Osteocyte (in vitro differentiated cells): ENCODE data around the gene HSD17B14. TPM values are rescaled to one million over a fixed set of nuclear protein-coding genes. Genes with fewer than 3 reads are reported as not detected.
A peak's percentile ranks its signal among the peaks of the same experiment; 100 is the strongest.

ENCODE experiments used
- DNase-seq: peaks from one replicate; pipeline ENCODE4 v3.0.0; 2021; ENCODE audit warnings: mixed read lengths; ENCODE audit not compliant: unreplicated experiment; ENCODE audit errors: extremely low spot score
- H3K27ac Mint-ChIP-seq: one replicate; pipeline ENCODE4 v1.8.0; 2021; ENCODE audit warnings: mild to moderate bottlenecking, mixed read lengths; ENCODE audit not compliant: unreplicated experiment
- H3K27me3 Mint-ChIP-seq: one replicate; pipeline ENCODE4 v1.8.0; 2021; ENCODE audit warnings: mixed read lengths; ENCODE audit not compliant: unreplicated experiment
- H3K36me3 Mint-ChIP-seq: one replicate; pipeline ENCODE4 v1.8.0; 2021; ENCODE audit warnings: mixed read lengths; ENCODE audit not compliant: unreplicated experiment
- H3K4me1 Mint-ChIP-seq: one replicate; pipeline ENCODE4 v1.8.0; 2021; ENCODE audit warnings: mixed read lengths; ENCODE audit not compliant: unreplicated experiment
- H3K4me3 Mint-ChIP-seq: one replicate; pipeline ENCODE4 v1.8.0; 2021; ENCODE audit warnings: mild to moderate bottlenecking, moderate library complexity, mixed read lengths; ENCODE audit not compliant: unreplicated experiment
- H3K9me3 Mint-ChIP-seq: one replicate; pipeline ENCODE4 v1.8.0; 2021; ENCODE audit warnings: mixed read lengths; ENCODE audit not compliant: unreplicated experiment
- total RNA-seq: library from RNA; stranded (reverse); gene quantifications from 2 replicates; pipeline ENCODE4 v1.2.1, GENCODE V29; 2021
- TF ChIP-seq, protein P1 (sequence below): fragments of 200-600 bp; sonication (generic); IDR thresholded peaks from 2 replicates; pipeline ENCODE4 v1.5.0; 2021; ENCODE audit warnings: antibody characterized with exemption, mild to moderate bottlenecking, moderate library complexity

The HSD17B14 gene
- total RNA-seq, 1 donor from 2014 or later, result 23.9 TPM

DNA sequence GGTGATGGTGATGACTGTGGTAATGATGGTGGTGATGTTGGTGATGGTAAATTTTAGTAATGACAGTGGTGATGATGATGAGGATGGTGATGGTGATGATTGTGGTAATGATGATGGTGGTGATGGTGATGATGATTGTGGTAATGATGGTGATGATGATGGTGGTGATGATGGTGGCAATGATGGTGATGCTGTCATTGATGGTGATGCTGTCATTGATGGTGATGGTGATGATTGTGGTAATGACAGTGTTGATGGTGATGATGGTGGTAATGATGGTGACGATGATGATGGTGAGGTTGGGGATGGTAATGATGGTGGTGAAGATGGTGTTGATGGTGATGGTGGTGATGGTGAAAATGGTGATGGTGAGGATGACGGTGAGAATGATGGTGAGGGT is 13.8 kb downstream of the HSD17B14 start:
- peaks cover 2% of the 10 kb centered on the region for H3K36me3 Mint-ChIP-seq

DNA sequence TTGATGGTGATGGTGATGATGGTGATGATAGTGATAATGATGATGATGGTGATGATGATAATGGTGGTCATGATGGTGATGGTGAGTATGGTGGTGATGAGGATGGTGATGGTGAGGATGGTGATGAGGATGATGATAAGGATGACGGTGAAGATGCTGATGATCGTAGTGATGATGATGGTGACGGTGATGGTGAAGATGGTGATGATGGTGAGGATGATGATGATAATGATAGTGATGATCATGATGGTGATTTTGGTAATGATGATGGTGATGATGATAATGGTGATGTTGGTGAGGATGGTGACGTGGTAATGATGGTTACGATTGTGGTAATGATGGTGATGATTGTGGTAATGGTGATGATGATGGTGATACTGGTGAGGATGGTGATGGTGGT is 14.7 kb downstream of the HSD17B14 start:
- H3K9me3 Mint-ChIP-seq, result no peaks in the 10 kb centered on the region
- TF ChIP-seq, protein P1, sequence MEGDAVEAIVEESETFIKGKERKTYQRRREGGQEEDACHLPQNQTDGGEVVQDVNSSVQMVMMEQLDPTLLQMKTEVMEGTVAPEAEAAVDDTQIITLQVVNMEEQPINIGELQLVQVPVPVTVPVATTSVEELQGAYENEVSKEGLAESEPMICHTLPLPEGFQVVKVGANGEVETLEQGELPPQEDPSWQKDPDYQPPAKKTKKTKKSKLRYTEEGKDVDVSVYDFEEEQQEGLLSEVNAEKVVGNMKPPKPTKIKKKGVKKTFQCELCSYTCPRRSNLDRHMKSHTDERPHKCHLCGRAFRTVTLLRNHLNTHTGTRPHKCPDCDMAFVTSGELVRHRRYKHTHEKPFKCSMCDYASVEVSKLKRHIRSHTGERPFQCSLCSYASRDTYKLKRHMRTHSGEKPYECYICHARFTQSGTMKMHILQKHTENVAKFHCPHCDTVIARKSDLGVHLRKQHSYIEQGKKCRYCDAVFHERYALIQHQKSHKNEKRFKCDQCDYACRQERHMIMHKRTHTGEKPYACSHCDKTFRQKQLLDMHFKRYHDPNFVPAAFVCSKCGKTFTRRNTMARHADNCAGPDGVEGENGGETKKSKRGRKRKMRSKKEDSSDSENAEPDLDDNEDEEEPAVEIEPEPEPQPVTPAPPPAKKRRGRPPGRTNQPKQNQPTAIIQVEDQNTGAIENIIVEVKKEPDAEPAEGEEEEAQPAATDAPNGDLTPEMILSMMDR, result no peak

More for the DNA sequence above, 13.8 kb downstream of the HSD17B14 start:
- DNase-seq, result no peak
- H3K9me3 Mint-ChIP-seq, result no peaks in the 10 kb centered on the region
- H3K4me3 Mint-ChIP-seq, result no peak overlapping the region
- no peaks in the 10 kb centered on the region for H3K27me3 Mint-ChIP-seq
- H3K27ac Mint-ChIP-seq, result no peak overlapping the region
- H3K4me1 Mint-ChIP-seq, result peaks cover 11% of the 10 kb centered on the region
- TF ChIP-seq, protein P1, result no peak

DNA sequence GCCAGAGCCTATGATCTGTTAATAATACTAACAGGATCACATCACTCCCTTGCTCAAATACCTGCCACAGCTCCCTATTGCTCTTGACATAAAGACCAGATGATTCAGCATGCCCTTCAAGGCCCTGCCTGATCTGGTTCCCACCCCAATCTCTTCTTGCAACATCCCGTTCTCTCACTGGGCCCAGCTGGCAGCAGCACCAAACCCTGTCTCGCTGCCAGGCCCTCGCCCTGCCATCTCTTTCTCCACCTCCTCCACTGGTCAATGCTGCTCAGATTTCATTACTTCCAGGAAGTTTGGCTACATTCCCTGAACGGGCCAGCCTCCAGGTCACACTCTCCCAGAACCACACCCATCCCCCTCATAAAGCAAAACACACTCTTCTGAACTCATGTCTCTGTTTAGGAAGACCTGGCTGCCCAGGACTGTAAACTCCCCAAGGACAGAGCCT is 16.9 kb downstream of the HSD17B14 start:
- H3K27ac Mint-ChIP-seq, result peak overlapping the region; percentile 65
- TF ChIP-seq, protein P1, result no peak
- H3K9me3 Mint-ChIP-seq, result no peaks in the 10 kb centered on the region
- peaks cover 2% of the 10 kb centered on the region for H3K36me3 Mint-ChIP-seq
- no peak for DNase-seq
- H3K27me3 Mint-ChIP-seq, result no peaks in the 10 kb centered on the region
- H3K4me3 Mint-ChIP-seq, result peak overlapping the region; percentile 10
- peaks cover 16% of the 10 kb centered on the region for H3K4me1 Mint-ChIP-seq

More for the DNA sequence above, 14.7 kb downstream of the HSD17B14 start:
- no peak overlapping the region for H3K4me3 Mint-ChIP-seq
- no peak for DNase-seq
- peaks cover 11% of the 10 kb centered on the region for H3K4me1 Mint-ChIP-seq
- no peak overlapping the region for H3K27ac Mint-ChIP-seq
- H3K36me3 Mint-ChIP-seq, result peaks cover 2% of the 10 kb centered on the region
- no peaks in the 10 kb centered on the region for H3K27me3 Mint-ChIP-seq

DNA sequence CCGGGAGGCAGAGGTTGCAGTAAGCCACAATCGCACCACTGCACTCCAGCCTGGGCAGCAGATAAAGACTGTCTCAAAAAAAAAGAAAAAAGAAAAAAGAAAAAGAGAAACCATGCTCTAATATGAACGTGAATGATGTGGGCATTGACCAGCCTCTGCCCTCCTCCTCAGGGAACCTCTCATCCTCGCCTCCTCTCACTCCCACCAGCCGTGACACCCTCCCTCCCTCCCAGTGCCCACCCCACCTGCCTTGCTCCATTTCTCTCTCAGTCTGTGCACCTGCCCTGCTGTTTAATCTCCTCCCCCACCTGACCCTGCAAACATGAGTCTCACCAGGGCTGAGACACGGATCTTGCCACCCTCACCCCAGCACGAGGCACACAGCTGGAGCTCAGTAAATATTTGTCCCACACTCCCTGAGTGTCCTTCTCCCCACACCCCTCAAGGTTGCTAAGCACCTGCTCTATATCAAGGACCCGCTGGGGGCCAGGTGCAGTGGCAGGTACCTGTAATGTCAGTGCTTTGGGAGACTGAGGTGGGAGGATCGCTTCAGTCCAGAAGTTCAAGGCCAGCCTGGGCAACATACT is 18.0 kb downstream of the HSD17B14 start:
- Mint-ChIP-seq H3K4me1 (peaks cover 16% of the 10 kb centered on the region), H3K4me3 (no peak overlapping the region), H3K27me3 (no peaks in the 10 kb centered on the region), H3K27ac (peak overlapping the region; percentile 2), H3K36me3 (peaks cover 2% of the 10 kb centered on the region), H3K9me3 (no peaks in the 10 kb centered on the region)
- DNase-seq, result no peak
- TF ChIP-seq, protein P1, result no peak

DNA sequence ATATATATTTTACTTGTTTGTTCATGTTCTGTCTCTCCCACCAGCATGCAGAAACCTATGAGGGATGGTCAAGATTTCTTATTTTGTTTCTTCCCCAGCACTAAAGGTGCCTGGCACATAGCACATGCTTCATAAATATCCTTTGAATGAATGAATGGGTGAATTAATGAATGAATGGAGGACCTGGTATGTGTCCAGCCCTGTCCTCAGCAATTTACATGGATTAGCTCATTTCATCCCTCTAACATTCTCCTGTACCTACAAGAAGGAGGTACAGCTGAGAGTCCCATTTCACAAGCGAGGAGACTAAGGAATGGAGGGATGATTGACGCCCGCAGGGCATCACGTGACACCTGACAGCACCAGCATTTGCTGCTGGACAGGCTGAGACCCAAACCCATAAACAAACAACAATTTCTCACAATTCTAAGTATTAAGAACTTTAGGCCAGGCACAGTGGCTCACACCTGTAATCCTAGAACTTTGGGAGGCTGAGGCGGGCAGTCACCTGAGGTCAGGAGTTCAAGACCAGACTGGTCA is 18.6 kb downstream of the HSD17B14 start:
- no peaks in the 10 kb centered on the region for H3K9me3 Mint-ChIP-seq
- TF ChIP-seq, protein P1, result no peak
- peaks cover 2% of the 10 kb centered on the region for H3K36me3 Mint-ChIP-seq
- H3K27me3 Mint-ChIP-seq, result no peaks in the 10 kb centered on the region
- H3K4me3 Mint-ChIP-seq, result no peak overlapping the region
- no peak for DNase-seq
- no peak overlapping the region for H3K27ac Mint-ChIP-seq
- H3K4me1 Mint-ChIP-seq, result peaks cover 19% of the 10 kb centered on the region
